ENCODE measurements around the gene DLX4.

DNA sequence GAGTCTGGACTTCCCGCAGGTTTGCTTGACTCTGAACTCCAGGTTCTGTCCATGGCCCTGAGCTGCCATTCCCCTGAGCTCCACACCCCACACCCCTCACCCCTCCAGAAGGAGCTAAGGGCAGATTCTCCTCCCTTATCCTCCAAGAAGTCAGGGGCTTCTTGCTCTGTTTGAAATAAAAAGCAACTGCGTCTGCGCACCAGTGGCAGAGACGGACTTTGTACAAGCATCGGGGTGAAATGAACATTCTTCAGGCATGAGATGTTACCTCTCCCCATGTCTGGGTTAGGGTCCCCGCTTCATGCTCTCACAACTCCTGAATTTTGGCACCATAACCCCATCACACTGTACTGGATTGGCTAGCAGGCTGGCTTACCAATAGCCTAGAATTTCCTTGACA is 36.1 kb upstream of the DLX4 start:
- TF ChIP-seq, protein P1, sequence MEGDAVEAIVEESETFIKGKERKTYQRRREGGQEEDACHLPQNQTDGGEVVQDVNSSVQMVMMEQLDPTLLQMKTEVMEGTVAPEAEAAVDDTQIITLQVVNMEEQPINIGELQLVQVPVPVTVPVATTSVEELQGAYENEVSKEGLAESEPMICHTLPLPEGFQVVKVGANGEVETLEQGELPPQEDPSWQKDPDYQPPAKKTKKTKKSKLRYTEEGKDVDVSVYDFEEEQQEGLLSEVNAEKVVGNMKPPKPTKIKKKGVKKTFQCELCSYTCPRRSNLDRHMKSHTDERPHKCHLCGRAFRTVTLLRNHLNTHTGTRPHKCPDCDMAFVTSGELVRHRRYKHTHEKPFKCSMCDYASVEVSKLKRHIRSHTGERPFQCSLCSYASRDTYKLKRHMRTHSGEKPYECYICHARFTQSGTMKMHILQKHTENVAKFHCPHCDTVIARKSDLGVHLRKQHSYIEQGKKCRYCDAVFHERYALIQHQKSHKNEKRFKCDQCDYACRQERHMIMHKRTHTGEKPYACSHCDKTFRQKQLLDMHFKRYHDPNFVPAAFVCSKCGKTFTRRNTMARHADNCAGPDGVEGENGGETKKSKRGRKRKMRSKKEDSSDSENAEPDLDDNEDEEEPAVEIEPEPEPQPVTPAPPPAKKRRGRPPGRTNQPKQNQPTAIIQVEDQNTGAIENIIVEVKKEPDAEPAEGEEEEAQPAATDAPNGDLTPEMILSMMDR (IDR thresholded peaks at IDR 0.05; ENCODE audit: borderline replicate concordance, extremely low read depth, low read length, poor library complexity, severe bottlenecking), result no peak
- no peak for TF ChIP-seq EZH2 (IDR thresholded peaks at IDR 0.05; ENCODE audit: borderline replicate concordance, low read depth, low read length, severe bottlenecking)
